ENCODE measurements around the gene CREM.

The CREM gene

GRCh38 chr10:35237766-35238512, 111.3 kb downstream of the CREM start:
- DNase-seq = no peak
- in situ Hi-C loops (cut with HindIII; ENCODE audit: low pct_ligation_motif_present, low pct_unique_long_range_greater_than_20kb, low sequenced_read_pairs) = no loop called here

DNA sequence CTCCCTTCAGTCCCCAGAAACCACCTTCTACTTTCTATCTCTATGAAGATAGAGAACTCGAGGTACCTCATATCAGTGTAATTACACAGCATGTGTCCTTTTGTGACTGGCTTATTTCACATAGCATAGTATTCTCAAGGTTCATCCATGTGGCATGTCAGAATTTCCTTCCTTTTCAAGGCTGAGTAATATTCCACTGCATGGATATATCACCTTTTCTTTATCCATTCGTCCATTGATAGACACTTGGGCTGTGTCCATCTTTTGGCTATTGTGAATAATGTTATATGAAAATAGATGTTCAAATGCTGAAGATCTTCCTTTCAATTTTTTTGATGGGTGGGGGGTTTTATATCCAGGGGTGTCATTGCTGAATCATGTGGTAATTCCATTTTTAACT, 117.9 kb downstream of the CREM start:
- no peak for DNase-seq
- in situ Hi-C loops (cut with HindIII; ENCODE audit: low pct_ligation_motif_present, low pct_unique_long_range_greater_than_20kb, low sequenced_read_pairs) = no loop called here

DNA sequence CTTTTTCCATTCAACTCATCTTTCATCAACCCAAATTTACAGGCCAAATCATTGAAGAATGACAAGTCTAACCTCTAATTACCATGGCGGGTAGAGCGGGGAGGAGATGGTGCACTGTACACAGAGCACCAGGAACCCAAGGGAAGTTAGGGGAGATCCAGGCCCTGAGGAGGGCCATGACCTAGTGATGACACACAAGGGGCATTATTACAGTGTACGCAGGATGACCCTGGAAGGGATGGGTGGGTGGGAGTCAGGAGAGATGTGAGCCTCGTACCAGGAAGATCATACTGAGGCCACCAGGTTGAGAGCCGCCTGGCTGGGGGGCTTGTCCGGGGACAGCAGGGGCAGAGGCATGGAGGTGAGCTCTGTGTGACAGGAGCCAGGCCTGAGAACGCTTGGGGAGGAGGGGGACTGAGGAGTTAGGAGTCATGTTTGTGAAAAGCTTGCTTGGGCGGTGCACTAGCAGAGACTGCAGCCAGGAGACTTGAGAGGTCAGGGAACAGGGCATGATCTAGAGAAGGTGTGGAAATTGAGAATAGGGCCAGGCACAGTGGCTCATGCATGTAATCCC, 120.2 kb downstream of the CREM start:
- in situ Hi-C loops (cut with HindIII; ENCODE audit: low pct_ligation_motif_present, low pct_unique_long_range_greater_than_20kb, low sequenced_read_pairs) = no loop called here
- no peak for DNase-seq

GRCh38 chr10:35251373-35252100, 124.9 kb downstream of the CREM start:
- in situ Hi-C loops (cut with HindIII; ENCODE audit: low pct_ligation_motif_present, low pct_unique_long_range_greater_than_20kb, low sequenced_read_pairs) = no loop called here
- DNase-seq = no peak

DNA sequence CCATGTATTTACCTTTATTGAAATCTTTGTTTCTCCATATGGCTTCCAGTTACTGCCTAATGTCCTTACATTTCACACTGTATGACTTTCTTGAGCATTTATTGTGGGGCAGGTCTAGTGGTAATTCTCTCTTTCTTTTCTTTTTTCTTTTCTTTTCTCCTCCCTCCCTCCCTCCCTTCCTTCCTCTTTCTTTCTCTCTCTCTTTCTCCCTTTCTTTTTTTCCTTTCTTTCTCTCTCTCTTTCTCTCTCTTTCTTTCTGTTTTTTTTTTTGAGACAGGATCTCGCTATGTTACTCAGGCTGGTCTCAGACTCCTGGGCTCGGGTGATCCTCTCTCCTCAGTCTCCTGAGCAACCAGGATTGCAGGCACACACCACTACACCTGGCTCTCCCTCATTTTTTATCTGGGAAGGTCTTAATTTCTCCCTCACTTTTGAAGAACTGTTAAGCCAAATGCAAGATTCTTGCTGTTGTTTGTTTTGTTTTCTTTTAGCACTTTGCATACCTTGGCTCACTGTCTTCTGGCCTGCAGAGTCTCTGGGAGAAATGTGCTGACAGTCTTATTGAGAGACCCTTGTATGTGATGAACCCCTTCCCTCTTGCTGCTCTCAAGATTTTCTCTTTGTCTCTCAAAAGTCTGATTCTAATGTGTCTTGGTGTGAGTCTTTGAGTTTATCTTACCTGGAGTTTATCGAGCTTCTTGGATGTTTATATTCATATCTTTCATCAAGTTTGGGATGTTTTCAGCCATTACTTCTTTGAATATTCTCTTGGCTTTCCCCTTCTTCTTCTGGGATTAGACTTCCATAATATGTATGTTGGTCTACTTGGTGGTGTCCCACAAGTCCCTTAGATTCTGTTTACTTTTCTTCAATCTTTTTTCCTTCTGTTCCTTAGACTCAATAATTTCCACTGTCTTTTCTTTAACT, 130.7 kb downstream of the CREM start:
- no peak for DNase-seq
- in situ Hi-C loops (cut with HindIII; ENCODE audit: low pct_ligation_motif_present, low pct_unique_long_range_greater_than_20kb, low sequenced_read_pairs) = no loop called here

DNA sequence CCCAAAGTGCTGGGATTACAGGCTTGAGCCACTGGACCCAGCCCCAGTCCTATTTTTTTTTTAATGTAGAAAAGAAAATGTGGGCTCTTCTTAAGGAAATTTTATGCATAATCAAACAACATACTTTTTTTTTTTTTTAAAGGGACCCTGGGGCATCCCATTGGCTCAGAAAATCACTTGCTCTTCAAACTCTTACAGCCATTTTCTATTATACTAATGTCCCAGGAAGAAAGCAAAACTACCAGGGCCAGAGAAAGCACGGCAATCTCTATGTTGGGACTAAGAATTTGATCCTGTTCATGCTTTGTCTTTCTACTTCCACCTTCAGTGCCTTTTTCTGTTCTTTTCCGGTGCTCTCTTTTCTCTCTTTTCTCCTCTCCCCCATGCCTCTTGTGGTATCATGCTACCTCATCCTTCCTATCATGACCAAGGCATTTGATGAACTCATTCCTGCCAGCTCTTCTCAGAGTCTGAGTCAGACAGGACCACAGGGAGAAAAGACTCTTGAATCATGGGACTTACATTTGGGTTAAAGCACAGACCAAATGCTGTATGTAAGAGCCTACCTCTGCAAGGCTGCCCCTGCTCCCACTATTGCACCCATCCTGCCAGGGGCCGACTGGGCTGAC, 133.2 kb downstream of the CREM start:
- peak; percentile 89 for DNase-seq
- in situ Hi-C loops (cut with HindIII; ENCODE audit: low pct_ligation_motif_present, low pct_unique_long_range_greater_than_20kb, low sequenced_read_pairs) = no loop called here

DNA sequence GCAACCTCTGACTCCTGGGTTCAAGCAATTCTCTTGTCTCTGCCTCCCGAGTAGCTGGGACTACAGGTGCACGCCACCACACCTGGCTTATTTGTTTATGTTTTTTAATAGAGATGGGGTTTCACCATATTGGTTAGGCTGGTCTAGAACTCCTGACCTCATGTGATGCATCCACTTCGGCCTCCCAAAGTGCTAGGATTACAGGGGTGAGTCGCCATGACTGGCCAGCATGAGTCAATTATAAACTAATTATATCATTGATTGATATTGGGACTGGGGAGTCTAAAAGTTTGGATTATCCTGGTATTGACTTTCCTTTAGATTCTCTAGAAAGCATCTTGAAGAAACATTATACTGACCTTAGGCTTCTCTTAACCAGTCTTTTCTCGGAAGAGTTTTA, 135.8 kb downstream of the CREM start:
- DNase-seq = no peak
- in situ Hi-C loops (cut with HindIII; ENCODE audit: low pct_ligation_motif_present, low pct_unique_long_range_greater_than_20kb, low sequenced_read_pairs) = no loop called here

Data from ACHN (cell line).